ENCODE measurements around the gene ARMH3.
"Not testable (repeated sequence)": the region's sequence is repeated elsewhere in the genome, so short reads cannot be mapped to it uniquely, and the experiment has no call there.

Gene ARMH3

DNA sequence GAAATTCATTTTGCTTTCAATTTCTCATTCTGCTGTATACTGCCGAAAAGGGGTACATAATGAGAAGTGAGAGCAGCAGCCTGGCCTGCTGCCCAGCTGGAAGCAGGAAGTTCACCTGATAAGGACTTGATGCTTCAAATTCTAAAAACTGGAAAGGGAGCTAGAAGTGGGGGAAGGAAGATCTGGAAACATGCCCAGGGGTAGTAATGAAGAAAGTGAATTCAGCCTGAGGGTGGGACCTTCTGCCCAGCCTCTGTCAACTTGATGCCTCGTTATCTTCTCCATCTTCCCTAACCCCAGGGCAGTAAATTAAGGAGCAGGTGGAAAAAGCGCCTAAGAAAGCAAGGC, 69.4 kb downstream of the ARMH3 start:
- Histone ChIP-seq H3K9me3 (replicated peaks; ENCODE audit: insufficient read depth, low read length) (no peaks in the 10 kb centered on the region), H3K9me2 (replicated peaks; ENCODE audit: insufficient read depth, low read length) (no peaks in the 10 kb centered on the region), H3K27ac (ENCODE audit: low read length) (peak overlapping the region; percentile 15; the same call in 1 of the 2 replicates), H3K4me3 (ENCODE audit: low read length) (peak overlapping the region; percentile 22), H3K27me3 (replicated peaks; ENCODE audit: insufficient read depth, low read length) (no peaks in the 10 kb centered on the region), H4K20me1 (ENCODE audit: insufficient read depth, low read length) (no peaks in the 10 kb centered on the region), H3K36me3 (replicated peaks; ENCODE audit: insufficient read depth, low read length) (no peaks in the 10 kb centered on the region), H3K4me2 (ENCODE audit: low read depth, low read length) (peak overlapping the region; percentile 57; the same call in 1 of the 2 replicates), H3K79me2 (ENCODE audit: low read length) (no peaks in the 10 kb centered on the region), H3K9ac (ENCODE audit: low read length) (no peak overlapping the region; the same call in 1 of the 2 replicates), H3F3A (ENCODE audit: insufficient read depth, low read length) (peaks cover 9% of the 10 kb centered on the region; the same call in 1 of the 2 replicates), H3K4me1 (ENCODE audit: low read length) (peaks cover 15% of the 10 kb centered on the region; the same call in 1 of the 2 replicates), H2AFZ (ENCODE audit: low read length) (no peak overlapping the region)
- DNase-seq: peak; percentile 25
- TF ChIP-seq EZH2 (optimal IDR thresholded peaks at IDR 0.05; ENCODE audit: low read depth, low read length) (no peak), EZH2phosphoT487 (IDR thresholded peaks at IDR 0.05; ENCODE audit: low read length) (no peak)
- TF ChIP-seq, protein P1, sequence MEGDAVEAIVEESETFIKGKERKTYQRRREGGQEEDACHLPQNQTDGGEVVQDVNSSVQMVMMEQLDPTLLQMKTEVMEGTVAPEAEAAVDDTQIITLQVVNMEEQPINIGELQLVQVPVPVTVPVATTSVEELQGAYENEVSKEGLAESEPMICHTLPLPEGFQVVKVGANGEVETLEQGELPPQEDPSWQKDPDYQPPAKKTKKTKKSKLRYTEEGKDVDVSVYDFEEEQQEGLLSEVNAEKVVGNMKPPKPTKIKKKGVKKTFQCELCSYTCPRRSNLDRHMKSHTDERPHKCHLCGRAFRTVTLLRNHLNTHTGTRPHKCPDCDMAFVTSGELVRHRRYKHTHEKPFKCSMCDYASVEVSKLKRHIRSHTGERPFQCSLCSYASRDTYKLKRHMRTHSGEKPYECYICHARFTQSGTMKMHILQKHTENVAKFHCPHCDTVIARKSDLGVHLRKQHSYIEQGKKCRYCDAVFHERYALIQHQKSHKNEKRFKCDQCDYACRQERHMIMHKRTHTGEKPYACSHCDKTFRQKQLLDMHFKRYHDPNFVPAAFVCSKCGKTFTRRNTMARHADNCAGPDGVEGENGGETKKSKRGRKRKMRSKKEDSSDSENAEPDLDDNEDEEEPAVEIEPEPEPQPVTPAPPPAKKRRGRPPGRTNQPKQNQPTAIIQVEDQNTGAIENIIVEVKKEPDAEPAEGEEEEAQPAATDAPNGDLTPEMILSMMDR (IDR thresholded peaks at IDR 0.05; ENCODE audit: low read length): no peak

DNA sequence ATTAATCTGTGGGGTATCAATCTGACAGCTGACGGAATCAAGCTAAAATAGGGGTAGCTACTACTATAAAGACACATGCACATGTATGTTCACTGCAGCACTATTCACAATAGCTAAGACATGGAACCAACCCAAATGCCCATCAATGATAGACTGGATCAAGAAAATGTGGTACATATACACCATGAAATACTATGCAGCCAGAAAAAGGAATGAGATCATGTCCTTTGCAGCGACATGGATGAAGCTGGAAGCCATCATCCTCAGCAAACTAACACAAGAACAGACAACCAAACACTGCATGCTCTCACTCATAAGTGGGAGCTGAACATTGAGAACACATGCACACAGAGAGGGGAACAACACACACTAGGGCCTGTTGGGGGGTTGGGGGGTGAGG, 75.3 kb downstream of the ARMH3 start:
- H3F3A ChIP-seq (ENCODE audit: insufficient read depth, low read length); H4K20me1 ChIP-seq (ENCODE audit: insufficient read depth, low read length); H3K4me1 ChIP-seq (ENCODE audit: low read length): not testable (repeated sequence)

DNA sequence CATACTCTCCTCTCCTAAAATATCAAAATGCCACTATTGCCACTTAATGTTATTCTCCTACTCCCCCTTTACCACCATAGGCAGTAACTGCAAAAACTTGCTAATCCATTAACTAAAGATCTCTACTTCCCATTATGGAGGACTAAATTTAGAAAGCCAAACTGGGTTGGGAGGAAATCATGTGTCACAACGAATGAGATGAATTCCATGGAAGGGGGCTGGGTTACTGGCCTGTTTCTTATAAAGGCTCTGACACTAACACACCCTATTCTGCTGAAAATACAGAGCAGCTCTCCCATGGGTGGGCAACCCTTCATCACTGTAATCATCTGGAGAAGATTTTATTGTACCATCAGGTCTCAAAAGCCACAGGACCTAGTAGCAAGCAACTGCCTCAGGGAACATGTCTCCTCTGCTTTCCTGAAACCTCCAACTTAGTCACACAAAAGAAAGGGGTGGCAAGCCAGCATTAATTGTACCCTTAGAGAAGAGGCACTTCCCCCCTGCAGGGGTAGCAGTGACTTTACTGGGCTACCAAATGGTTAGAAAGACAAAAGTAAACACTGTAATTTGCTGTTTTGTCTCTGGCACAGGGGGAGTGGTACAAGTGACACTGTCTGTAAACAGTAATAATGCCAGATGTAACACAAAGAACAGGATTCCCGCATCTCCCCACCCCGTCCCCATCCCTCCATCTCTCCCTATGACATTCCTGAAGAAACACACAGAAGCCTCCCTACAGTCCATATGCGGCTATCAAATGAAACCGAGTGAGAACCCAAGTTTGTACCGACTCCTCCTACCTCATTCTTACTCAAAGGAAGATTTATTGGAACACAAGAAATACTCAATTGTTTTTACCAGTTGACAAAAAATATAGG, 81.6 kb downstream of the ARMH3 start:
- no peaks in the 10 kb centered on the region for H3K9me3 ChIP-seq (replicated peaks; ENCODE audit: insufficient read depth, low read length)
- H2AFZ ChIP-seq (ENCODE audit: low read length): no peak overlapping the region
- peaks cover 46% of the 10 kb centered on the region for H3K4me1 ChIP-seq (ENCODE audit: low read length)
- peak overlapping the region; percentile 68 for H3K4me2 ChIP-seq (ENCODE audit: low read depth, low read length)
- 0 out of 2 replicates have a peak, but pooled peaks cover 4% of the 10 kb centered on the region for H3K79me2 ChIP-seq (ENCODE audit: low read length)
- H3K27ac ChIP-seq (ENCODE audit: low read length): peak overlapping the region; percentile 67; the same call in 1 of the 2 replicates
- no peaks in the 10 kb centered on the region for H3K36me3 ChIP-seq (replicated peaks; ENCODE audit: insufficient read depth, low read length)
- H3K9ac ChIP-seq (ENCODE audit: low read length): no peak overlapping the region
- H3K9me2 ChIP-seq (replicated peaks; ENCODE audit: insufficient read depth, low read length): no peaks in the 10 kb centered on the region
- H3K27me3 ChIP-seq (replicated peaks; ENCODE audit: insufficient read depth, low read length): no peaks in the 10 kb centered on the region
- peak overlapping the region; percentile 47; the same call in 1 of the 2 replicates for H3K4me3 ChIP-seq (ENCODE audit: low read length)
- H4K20me1 ChIP-seq (ENCODE audit: insufficient read depth, low read length): no peaks in the 10 kb centered on the region
- H3F3A ChIP-seq (ENCODE audit: insufficient read depth, low read length): peaks cover 44% of the 10 kb centered on the region
- no peak for DNase-seq
- TF ChIP-seq, protein P1 (IDR thresholded peaks at IDR 0.05; ENCODE audit: low read length): no peak
- TF ChIP-seq EZH2 (optimal IDR thresholded peaks at IDR 0.05; ENCODE audit: low read depth, low read length) (no peak), EZH2phosphoT487 (IDR thresholded peaks at IDR 0.05; ENCODE audit: low read length) (no peak)

More for the DNA sequence above, 75.3 kb downstream of the ARMH3 start:
- not testable (repeated sequence) for H2AFZ ChIP-seq (ENCODE audit: low read length); DNase-seq; H3K4me3 ChIP-seq (ENCODE audit: low read length); H3K36me3 ChIP-seq (replicated peaks; ENCODE audit: insufficient read depth, low read length); H3K4me2 ChIP-seq (ENCODE audit: low read depth, low read length); H3K27ac ChIP-seq (ENCODE audit: low read length); H3K9ac ChIP-seq (ENCODE audit: low read length); H3K9me3 ChIP-seq (replicated peaks; ENCODE audit: insufficient read depth, low read length); H3K9me2 ChIP-seq (replicated peaks; ENCODE audit: insufficient read depth, low read length); H3K79me2 ChIP-seq (ENCODE audit: low read length); H3K27me3 ChIP-seq (replicated peaks; ENCODE audit: insufficient read depth, low read length)

DNA sequence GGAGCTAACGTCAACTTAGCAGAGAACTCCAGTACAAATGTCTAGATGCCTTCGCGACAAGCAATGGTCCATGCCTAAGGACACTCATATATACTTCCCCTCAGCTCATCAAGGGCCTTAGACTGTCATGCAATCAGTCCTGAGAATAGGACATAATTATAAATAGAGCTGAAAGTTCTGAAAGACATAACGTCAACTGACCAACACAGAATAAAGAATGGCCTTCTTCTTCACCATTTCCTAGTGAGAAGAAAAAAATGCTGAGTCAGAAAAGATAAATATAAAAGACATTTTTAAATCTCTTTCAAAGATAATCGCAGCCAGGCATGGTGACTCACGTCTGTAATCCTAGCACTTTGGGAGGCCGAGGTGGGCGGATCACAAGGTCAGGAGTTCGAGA, 83.2 kb downstream of the ARMH3 start:
- no peak overlapping the region for H3K4me3 ChIP-seq (ENCODE audit: low read length)
- peaks cover 56% of the 10 kb centered on the region for H3F3A ChIP-seq (ENCODE audit: insufficient read depth, low read length)
- no peaks in the 10 kb centered on the region for H3K9me2 ChIP-seq (replicated peaks; ENCODE audit: insufficient read depth, low read length)
- no peaks in the 10 kb centered on the region for H3K36me3 ChIP-seq (replicated peaks; ENCODE audit: insufficient read depth, low read length)
- H3K4me2 ChIP-seq (ENCODE audit: low read depth, low read length): no peak overlapping the region; the same call in none of the 2 replicates
- TF ChIP-seq, protein P1 (IDR thresholded peaks at IDR 0.05; ENCODE audit: low read length): no peak
- no peak for TF ChIP-seq EZH2 (optimal IDR thresholded peaks at IDR 0.05; ENCODE audit: low read depth, low read length)
- TF ChIP-seq EZH2phosphoT487 (IDR thresholded peaks at IDR 0.05; ENCODE audit: low read length): no peak
- H3K27ac ChIP-seq (ENCODE audit: low read length): peak overlapping the region; percentile 67; the same call in 1 of the 2 replicates
- no peaks in the 10 kb centered on the region for H3K9me3 ChIP-seq (replicated peaks; ENCODE audit: insufficient read depth, low read length)
- H2AFZ ChIP-seq (ENCODE audit: low read length): no peak overlapping the region
- H4K20me1 ChIP-seq (ENCODE audit: insufficient read depth, low read length): no peaks in the 10 kb centered on the region
- H3K79me2 ChIP-seq (ENCODE audit: low read length): 0 out of 2 replicates have a peak, but pooled peaks cover 4% of the 10 kb centered on the region
- H3K9ac ChIP-seq (ENCODE audit: low read length): no peak overlapping the region
- no peaks in the 10 kb centered on the region for H3K27me3 ChIP-seq (replicated peaks; ENCODE audit: insufficient read depth, low read length)
- H3K4me1 ChIP-seq (ENCODE audit: low read length): peaks cover 58% of the 10 kb centered on the region
- DNase-seq: peak; percentile 39
